Epithelial cell of esophagus (primary cell): ENCODE measurements around the gene KLHDC8A.
"Not testable (repeated sequence)": the region's sequence is repeated elsewhere in the genome, so short reads cannot be mapped to it uniquely, and the experiment has no call there.

ENCODE experiments used
- DNase-seq: peaks from one replicate; pipeline ENCODE4 v3.0.0; 2010; ENCODE audit warnings: low read depth
- H3K4me3 ChIP-seq: 2 replicates; pipeline ENCODE4 v1.5.1; 2011; ENCODE audit warnings: mild to moderate bottlenecking, low read length, control low read depth
- TF ChIP-seq, protein P1 (sequence below): IDR thresholded peaks from 2 replicates; pipeline ENCODE4 v1.5.1; 2011; ENCODE audit warnings: low read depth, mild to moderate bottlenecking, low read length, control low read depth, inconsistent platforms; ENCODE audit not compliant: insufficient read depth; ENCODE audit errors: missing control alignments

KLHDC8A gene

DNA sequence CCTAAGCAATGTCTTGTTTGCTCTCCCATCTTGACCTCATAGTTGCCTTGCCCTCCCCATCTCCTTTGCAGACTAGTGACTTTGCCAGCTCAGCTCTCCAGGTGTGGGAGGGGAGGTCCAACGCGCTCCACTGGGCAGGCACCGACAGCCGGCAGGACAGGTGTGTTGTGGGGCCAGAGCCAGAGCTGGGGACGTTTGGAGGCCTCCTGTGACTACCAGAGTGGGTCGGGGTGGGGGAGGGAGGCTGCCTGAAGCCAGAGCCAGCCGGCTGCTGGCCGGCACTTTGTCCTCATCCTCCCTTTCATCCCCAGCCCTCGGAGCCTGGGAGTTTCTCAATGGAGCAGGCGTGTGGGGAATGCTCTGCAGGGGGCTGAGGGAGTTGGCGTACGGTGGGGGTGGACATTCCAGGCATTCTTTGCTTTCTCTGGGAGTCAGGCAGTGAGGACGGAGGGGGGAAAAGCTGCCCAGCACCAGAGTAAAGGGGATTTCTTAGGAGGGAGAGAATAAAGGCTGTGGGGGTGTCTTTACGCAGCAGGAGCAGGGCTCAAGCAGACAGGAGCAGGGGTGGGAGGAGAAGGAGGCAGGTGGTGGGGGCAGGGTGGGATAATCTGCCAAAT is 55.4 kb downstream of the KLHDC8A start:
- H3K4me3 ChIP-seq, result no peak overlapping the region
- DNase-seq, result peak; percentile 77

DNA sequence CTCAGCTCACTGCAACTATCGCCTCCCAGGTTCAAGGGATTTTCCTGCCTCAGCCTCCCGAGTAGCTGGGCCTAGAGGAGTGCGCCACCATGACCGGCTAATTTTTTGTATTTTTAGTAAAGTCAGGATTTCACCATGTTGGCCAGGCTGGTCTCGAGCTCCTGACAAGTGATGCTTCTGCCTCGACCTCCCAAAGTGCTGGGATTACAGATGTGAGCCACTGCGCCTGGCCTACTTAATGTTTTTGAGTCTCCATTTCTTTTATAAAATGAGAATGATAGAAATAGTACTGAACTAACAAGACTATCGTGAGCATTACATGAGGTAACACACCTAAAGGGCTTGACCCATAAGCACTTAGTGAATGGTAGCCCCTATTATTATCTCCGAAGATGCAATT is 56.6 kb downstream of the KLHDC8A start:
- TF ChIP-seq, protein P1, sequence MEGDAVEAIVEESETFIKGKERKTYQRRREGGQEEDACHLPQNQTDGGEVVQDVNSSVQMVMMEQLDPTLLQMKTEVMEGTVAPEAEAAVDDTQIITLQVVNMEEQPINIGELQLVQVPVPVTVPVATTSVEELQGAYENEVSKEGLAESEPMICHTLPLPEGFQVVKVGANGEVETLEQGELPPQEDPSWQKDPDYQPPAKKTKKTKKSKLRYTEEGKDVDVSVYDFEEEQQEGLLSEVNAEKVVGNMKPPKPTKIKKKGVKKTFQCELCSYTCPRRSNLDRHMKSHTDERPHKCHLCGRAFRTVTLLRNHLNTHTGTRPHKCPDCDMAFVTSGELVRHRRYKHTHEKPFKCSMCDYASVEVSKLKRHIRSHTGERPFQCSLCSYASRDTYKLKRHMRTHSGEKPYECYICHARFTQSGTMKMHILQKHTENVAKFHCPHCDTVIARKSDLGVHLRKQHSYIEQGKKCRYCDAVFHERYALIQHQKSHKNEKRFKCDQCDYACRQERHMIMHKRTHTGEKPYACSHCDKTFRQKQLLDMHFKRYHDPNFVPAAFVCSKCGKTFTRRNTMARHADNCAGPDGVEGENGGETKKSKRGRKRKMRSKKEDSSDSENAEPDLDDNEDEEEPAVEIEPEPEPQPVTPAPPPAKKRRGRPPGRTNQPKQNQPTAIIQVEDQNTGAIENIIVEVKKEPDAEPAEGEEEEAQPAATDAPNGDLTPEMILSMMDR, result no peak
- H3K4me3 ChIP-seq, result no peak overlapping the region
- no peak for DNase-seq

More for the DNA sequence above, 55.4 kb downstream of the KLHDC8A start:
- TF ChIP-seq, protein P1, result no peak

DNA sequence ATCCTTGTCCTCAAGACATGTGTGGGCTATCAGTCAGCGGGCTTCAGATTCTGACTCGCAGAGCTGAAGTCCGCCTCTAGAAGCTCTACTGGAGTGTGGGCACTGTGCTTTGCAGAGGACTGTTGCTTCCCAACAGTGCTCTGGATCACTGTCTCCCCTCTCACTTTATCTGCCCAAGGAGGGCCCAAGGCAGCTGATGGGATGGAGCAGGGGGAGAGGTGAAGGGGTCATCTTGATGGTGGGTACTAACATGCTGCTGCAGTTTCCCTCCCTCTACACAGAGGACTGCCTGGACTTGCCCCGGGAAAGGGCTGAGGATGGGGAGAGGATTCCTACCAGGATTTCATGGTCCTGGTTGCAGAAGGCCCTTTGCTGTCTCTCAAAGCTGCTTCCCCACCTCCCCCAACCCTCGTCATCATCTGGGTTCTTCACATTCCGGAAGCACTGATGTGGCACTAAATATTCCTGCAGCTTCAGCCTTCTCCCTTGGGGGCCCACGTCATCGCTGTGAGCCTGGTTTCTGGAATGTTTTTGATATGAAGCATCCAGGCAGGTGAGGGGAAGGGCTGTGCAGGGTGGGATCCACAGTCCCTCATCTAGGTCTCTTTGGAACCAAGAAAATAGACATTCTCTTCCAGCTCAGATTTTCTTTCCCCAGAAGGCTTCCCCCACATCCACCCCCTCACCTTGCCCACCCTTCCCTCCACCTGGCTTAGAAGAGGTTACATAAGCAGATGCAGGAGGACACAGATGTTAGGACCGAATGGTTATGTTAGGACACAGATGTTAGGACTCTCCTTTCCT is 58.3 kb downstream of the KLHDC8A start:
- TF ChIP-seq, protein P1, result no peak

DNA sequence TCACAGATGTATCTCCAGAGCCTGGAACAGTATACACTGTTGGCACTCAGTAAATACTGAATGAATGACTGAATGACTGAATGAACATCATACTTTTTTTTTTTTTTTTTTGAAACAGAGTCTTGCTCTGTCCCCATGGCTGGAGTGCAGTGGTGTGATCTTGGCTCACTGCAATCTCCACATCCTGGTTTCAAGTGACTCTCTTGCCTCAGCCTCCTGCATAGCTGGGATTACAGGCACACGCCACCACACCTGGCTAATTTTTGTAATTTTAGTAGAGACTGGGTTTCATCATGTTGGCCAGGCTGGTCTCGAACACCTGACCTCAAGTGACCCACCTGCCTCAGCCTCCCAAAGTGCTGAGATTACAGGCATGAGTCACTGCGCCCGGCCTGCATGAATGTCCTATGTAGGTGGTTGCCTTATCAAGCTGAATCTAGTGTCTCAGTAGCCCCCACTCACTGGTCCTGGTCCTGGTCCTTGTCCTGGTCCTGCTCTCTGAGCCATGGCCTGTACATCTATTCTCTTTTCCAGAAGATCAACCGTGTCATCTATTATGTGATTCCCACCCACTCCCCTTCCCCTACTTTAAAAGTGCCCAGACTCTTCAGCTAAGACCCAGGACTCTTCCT is 59.1 kb downstream of the KLHDC8A start:
- H3K4me3 ChIP-seq, result not testable (repeated sequence)

More for the DNA sequence above, 58.3 kb downstream of the KLHDC8A start:
- no peak overlapping the region for H3K4me3 ChIP-seq
- DNase-seq, result peak; percentile 98

DNA sequence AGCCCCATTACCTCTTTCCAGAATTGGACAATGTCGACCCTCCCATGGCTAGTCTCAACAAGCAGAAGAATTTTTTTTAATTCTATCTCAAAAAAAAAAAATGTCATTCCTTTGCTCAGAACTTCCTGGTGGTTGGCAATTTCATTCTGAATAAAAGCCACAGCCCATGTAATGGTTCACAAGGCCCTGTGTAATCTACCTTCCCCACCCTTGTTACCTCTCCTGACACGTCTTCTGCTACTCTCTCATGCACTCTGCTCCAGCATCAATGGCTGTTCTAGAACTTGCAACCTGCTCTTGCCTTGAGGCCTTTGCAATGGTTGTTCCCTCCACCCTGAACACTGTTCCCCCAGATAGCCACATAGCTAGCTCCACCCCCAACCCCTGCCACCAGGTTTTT is 60.6 kb downstream of the KLHDC8A start:
- TF ChIP-seq, protein P1, result no peak
- DNase-seq, result peak; percentile 33
- H3K4me3 ChIP-seq, result no peak overlapping the region

More for the DNA sequence above, 59.1 kb downstream of the KLHDC8A start:
- DNase-seq, result peak; percentile 30

DNA sequence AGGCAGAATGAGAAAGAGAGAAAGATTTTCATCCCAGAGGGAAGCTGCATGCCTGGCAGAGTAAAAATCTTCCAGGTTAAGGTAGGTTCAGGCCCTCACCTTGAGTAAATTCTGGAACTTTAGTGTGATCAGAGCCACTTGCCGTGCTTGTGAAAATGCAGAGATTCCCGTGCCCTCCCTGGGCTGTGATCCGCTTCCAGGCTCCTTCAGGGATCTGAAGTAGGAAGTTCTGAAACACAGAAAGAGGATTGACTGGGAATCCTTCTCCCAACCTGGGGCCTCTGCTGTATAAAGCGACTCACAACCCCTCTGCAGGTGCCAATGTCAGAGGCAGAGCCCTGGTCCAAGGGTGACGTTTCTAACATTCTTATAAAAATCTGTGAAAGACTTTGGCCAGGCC is 61.8 kb downstream of the KLHDC8A start:
- no peak for DNase-seq
- TF ChIP-seq, protein P1, result no peak
- H3K4me3 ChIP-seq, result no peak overlapping the region

DNA sequence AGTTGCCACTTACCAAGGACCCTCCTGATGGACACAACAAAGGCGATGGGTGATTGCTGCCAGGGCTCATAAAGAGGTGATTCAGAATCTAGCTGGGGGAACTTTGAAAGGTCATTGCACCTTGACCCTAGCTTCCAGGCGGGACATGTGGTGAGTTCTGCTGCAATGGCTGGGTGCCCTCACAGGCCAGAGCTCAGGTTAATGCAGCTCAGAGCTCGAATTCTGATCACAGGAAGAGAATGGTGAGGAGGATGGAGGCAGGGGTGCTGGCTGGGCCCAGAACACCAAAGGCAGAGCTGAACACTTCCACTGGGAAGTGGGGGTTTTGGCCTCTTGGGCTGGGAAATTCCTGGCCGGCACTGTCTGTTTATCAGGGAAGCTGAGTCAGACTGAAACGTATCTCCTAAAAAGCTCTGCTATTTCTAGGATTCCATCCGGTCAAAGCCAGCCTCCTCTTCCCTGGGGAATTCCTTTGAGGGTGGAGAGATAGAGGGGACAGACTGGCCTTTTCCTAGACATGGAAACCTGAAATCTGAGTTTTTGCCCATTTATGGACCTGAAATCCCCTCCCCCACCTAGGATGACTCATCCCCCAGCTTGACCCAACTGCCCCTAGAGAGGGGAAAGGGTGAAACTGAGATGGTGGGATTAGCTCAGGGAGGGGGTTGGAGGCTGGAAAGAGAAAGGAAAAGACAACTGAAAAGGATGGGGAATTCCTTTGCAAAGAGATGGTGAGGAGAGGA is 62.4 kb downstream of the KLHDC8A start:
- H3K4me3 ChIP-seq, result no peak overlapping the region
- peak; percentile 82 for DNase-seq
- TF ChIP-seq, protein P1, result no peak
